PC-3 (cell line): Measurements from ENCODE around the gene RBM33.

Experiments used
- EZH2 ChIP-seq: fragments of 300-600 bp; sonication (generic); IDR thresholded peaks from one replicate; pipeline ENCODE4 v1.6.1; 2017; ENCODE audit warnings: antibody characterized with exemption, mild to moderate bottlenecking, low read length; ENCODE audit not compliant: unreplicated experiment
- EZH2phosphoT487 ChIP-seq: fragments of 300-600 bp; sonication (generic); IDR thresholded peaks from 2 replicates; pipeline ENCODE4 v1.6.1; 2018; ENCODE audit warnings: mild to moderate bottlenecking, antibody characterized with exemption, low read length, borderline replicate concordance
- TF ChIP-seq, protein P1 (sequence below): fragments of 300-600 bp; sonication (generic); conservative IDR thresholded peaks from 2 replicates; pipeline ENCODE4 v1.5.1; 2017; ENCODE audit warnings: antibody characterized with exemption, low read depth, mild to moderate bottlenecking, low read length

DNA sequence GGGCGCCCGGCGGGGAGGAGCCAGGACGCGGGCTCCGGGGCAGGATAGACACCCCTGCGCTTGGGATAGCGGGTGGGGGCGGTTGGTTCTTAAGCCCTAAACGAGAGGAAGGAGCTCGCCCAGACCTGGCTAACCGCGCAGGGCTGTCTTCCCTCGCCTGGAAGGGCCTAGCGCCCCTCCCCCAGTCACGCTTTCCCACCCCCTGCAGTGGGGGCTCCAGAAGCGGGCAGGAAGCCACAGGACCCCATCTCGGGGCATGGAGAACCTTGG lies 161.3 kb downstream of the RBM33 start:
- no peak for TF ChIP-seq EZH2phosphoT487
- no peak for TF ChIP-seq EZH2
- TF ChIP-seq, protein P1, sequence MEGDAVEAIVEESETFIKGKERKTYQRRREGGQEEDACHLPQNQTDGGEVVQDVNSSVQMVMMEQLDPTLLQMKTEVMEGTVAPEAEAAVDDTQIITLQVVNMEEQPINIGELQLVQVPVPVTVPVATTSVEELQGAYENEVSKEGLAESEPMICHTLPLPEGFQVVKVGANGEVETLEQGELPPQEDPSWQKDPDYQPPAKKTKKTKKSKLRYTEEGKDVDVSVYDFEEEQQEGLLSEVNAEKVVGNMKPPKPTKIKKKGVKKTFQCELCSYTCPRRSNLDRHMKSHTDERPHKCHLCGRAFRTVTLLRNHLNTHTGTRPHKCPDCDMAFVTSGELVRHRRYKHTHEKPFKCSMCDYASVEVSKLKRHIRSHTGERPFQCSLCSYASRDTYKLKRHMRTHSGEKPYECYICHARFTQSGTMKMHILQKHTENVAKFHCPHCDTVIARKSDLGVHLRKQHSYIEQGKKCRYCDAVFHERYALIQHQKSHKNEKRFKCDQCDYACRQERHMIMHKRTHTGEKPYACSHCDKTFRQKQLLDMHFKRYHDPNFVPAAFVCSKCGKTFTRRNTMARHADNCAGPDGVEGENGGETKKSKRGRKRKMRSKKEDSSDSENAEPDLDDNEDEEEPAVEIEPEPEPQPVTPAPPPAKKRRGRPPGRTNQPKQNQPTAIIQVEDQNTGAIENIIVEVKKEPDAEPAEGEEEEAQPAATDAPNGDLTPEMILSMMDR: no peak
